H1 (cell line): ENCODE data around the gene MAPK13. TPM values are rescaled to one million over a fixed set of nuclear protein-coding genes. Genes with fewer than 3 reads are reported as not detected.

ENCODE experiments used
- BACH1 ChIP-seq: IDR thresholded peaks from 2 replicates; pipeline ENCODE4 v1.6.1; 2012; ENCODE audit warnings: low read length, improper control_type of control experiment
- BCL11A ChIP-seq, 2 experiments: IDR thresholded peaks; one replicate each; pipeline ENCODE4 v1.6.1; 2011; ENCODE audit warnings: low read depth in 2 of 2, low read length in 2 of 2, mild to moderate bottlenecking in 2 of 2
- JUN ChIP-seq: IDR thresholded peaks from 2 replicates; pipeline ENCODE4 v1.6.1; 2011; ENCODE audit warnings: low read depth, mild to moderate bottlenecking, improper control_type of control experiment, low read length
- MAFK ChIP-seq: IDR thresholded peaks from 2 replicates; pipeline ENCODE4 v1.6.1; 2012; ENCODE audit warnings: low read depth, mild to moderate bottlenecking, improper control_type of control experiment, low read length
- NANOG ChIP-seq: IDR thresholded peaks from 2 replicates; pipeline ENCODE4 v1.6.1; 2011; ENCODE audit warnings: low read length, low read depth, mild to moderate bottlenecking, inconsistent platforms; ENCODE audit not compliant: insufficient read depth, poor library complexity, severe bottlenecking
- PHF8 ChIP-seq: fragments of 200-600 bp; sonication (generic); conservative IDR thresholded peaks from 2 replicates; pipeline ENCODE4 v1.7.1; 2012; ENCODE audit warnings: low read depth, mild to moderate bottlenecking, inconsistent platforms, low read length, moderate library complexity
- SUZ12 ChIP-seq: fragments of 200-600 bp; sonication (generic); IDR thresholded peaks from 2 replicates; pipeline ENCODE4 v1.6.1; 2012; ENCODE audit warnings: mild to moderate bottlenecking, inconsistent platforms, low read length, moderate library complexity, mixed read lengths
- TAF1 ChIP-seq: IDR thresholded peaks from 2 replicates; pipeline ENCODE4 v1.6.1; 2011; ENCODE audit warnings: mild to moderate bottlenecking, low read depth, low read length
- polyA plus RNA-seq, 7 experiments: library from polyadenylated mRNA; depleted of rRNA in 3 of 7; stranded (reverse) in 5 of 7; unstranded in 2 of 7; fragments of >200 nt in 5 of 7; fragments of 200-250 nt in 2 of 7; gene quantifications; 1 replicate in 5 of 7; 2 replicates in 1 of 7; 4 replicates in 1 of 7; pipeline versions ENCODE4 v1.2.1 to v1.2.3, GENCODE V29; 2011 to 2013; ENCODE audit warnings: missing spikeins in 2 of 7, mixed read lengths in 2 of 7
- total RNA-seq: library from RNA; stranded (reverse); fragmentation: NEBNext Ultra II Directional; extraction: Animal tissue kit (Norgen Biotek cat#: 25700); gene quantifications from 2 replicates; pipeline ENCODE4 v1.2.1, GENCODE V29; 2021

Gene MAPK13
- total and polyA plus RNA-seq, 2 of the 8 experiments (the other 6 are each of a cell fraction or from before 2014, with no cell fraction given), result 10.1 to 14.1 TPM

DNA sequence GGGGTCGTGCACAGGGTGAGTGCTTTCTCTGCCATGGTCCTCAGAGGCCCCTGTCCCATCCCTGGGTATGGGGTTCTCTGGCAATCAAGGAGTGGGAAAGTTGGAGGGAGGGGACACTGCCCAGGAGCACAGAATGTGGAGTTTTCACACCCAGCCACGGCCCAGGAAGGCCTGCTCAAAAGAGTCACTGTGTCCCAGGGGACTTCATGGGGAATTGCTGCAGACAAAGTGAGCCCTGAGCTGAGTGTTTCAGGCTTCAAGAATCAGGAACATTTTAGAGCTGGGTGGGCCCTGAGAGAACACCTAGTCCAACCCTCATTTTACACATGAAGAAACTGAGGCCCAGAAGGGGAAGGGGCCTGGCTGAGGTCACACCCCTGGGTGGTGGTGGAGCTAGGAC is 5.7 kb downstream of the MAPK13 start (continued):
- TF ChIP-seq JUN, result no peak
- TF ChIP-seq TAF1, result no peak
- TF ChIP-seq BACH1, result no peak
- no peak for TF ChIP-seq SUZ12
- TF ChIP-seq PHF8, result no peak
- no peak for TF ChIP-seq NANOG
- no peak for TF ChIP-seq MAFK
- no peak for TF ChIP-seq BCL11A (IDR thresholded peaks at IDR 0.05; ENCODE audit: low read depth in 2 of 2, low read length in 2 of 2)
